K562 treated with DMSO at 1 percent for 12 hours (cell line): ENCODE data around the gene CTBP1. TPM values are rescaled to one million over a fixed set of nuclear protein-coding genes. Genes with fewer than 3 reads are reported as not detected.

Experiments used
- total RNA-seq: library from RNA; unstranded; fragments of 300-600 nt; gene quantifications from 2 replicates; pipeline ENCODE4 v1.2.3, GENCODE V29; 2022; ENCODE audit not compliant: insufficient read depth

CTBP1 gene
- total RNA-seq = 87.6 and 106 TPM in 2 replicates

DNA sequence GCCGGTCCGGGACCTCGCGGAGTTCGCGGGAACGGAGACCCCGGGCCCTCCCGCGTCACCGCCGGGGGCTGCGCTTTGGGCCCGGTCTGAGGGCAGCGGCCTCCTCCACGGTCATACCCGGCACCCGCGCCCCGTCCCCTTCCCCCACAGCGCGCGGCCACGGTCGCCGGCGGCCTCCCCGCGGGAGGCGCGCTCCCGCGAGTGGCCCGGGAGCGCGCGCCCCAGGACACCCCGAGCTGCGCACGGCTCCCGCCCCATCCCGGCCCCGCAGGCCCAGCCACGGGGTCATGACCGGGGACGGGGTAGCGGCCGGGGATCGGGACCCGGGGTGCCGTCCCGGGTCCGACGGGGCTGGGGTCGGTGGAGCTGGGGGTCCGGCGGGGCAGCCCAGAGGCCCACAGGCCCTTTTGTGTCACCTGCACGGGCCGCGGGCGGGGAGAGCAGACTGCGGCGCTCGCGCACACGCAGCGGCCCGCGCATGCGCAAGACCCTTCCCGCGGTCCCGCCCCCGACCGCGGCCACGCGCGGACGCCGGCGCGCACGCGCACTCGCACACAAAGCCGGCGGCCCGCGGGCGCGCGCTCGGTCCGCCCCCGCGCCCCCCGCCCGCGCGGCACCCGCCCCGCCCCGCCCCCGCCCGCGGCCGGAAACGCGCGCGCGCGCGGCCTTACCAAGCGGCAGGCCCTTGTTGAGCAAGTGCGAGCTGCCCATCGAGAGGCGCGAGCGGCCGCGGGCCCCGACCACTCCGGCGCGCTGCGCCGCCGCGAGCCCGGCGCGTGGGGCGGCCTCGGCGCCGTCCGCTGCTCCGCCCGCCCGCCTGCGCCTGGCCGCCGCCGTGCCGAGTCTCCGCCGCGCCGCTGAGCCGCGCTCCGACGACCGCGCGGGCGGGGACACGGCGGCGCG lies at the start of gene CTBP1:
Gene CTBP1, minus strand, starts transcription at position 886 of the 903 bp plus-strand sequence. CDS start 7,799 bp downstream, outside the sequence.

DNA sequence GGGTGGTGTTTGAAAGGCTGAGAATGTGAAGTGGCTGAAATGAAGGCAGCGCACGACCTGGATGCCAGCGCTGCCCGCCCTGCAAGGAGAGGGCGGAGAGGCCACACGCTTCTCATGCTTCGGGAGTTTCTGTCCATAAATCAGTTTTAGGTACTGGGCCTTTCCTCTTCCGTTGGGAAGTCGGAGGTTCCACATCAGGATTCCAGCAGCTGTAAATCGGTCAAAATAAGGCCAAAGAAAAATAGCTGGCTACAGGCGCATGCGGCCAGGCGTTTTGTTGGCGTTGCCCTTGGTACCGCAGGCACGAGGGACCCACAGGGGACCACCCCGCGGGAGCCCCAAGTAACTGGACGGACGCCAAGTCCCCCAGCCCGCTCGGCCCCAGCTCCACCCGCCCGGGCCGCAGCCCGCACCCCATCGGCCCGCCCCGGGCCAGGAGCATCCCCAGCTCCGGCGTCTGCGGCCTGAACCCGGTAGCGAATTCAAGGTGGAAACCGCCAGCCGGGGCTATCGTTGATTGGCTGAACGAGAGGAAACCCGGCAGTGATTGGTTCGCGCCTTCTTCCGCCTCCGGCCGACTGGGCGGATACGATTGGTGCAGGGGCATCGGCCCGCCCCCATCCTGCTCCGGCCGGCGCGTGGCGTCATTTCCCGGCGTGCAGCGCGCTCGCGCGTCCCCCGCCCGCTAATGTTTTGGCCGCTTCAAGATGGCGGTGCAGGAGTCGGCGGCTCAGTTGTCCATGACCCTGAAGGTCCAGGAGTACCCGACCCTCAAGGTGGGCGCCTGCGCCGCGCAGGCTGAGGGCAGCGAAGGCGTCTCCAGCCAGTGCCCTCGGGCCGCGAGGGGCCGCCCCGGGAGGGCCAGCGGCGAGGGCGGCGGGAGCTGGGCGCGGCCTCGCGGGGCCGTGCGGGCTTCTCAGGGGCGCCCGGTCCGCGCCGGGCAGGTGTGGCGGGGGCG lies 40.6 kb upstream of the CTBP1 start, which contains the start of gene MAEA:
Gene MAEA, plus strand, starts transcription at position 685 of the 958 bp plus-strand sequence. Its CDS starts 23 bp downstream, at position 708.

DNA sequence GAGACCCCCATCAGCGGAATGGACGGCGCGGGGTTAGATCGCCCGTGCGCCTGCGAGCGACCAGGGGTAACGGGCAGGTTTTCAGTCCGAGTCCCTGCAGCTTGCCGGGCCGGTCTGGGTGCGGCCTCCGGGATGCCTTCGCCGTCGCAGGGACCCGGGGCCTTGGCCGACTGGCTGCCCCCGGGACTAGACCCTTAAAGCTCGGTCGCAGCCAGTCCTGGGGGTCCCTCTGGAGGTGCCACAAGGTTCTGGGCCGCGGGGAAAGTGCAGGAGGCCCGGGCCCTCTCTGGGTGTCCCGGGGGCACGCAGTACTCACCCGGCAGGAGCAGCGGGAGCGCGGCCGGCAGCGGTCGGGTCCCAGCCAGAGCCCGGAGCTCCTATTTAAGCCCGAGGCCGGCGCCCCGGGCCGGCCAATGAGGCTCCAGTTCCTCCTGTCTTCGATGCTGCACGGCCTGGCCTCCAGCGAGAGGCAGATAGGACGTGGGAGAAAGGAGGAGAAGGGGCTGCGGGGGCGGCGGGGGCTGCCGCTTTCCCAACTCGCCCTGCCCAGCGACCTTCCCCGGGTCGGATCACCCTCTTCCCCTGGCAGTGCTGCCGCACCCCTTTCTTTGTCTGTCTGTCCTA lies 76.6 kb downstream of the CTBP1 start, which contains the start of gene SPON2:
Gene SPON2, minus strand, starts transcription at position 356 of the 624 bp plus-strand sequence.

Other genes with a start within 250 kb of the CTBP1 start
- gene FGFRL1, start 237.5 kb downstream of the CTBP1 start, total RNA-seq = 16.6 and 31.0 TPM in 2 replicates
- not detected in 2 replicates for gene RNF212, start 135.6 kb downstream of the CTBP1 start, total RNA-seq
- gene SPON2, start 76.5 kb downstream of the CTBP1 start, total RNA-seq = 2.7 TPM in 1 of 2 replicates, not detected in the other
- 68.8 and 81.9 TPM in 2 replicates for gene MAEA, start 40.8 kb upstream of the CTBP1 start, total RNA-seq
- gene UVSSA, start 98.1 kb upstream of the CTBP1 start, total RNA-seq = 2.2 and 6.2 TPM in 2 replicates
- gene NKX1-1, start 157.3 kb upstream of the CTBP1 start, total RNA-seq = not detected in 2 replicates